GM19099 (cell line): ENCODE measurements around the gene EYA2.

Source experiments
- POLR2A ChIP-seq: IDR thresholded peaks from 3 replicates; pipeline ENCODE4 v1.6.1; 2011; ENCODE audit warnings: low read depth; ENCODE audit not compliant: insufficient read length; ENCODE audit errors: extremely low read depth

EYA2 gene

GRCh38 chr20:47089151-47089550, 194.5 kb downstream of the EYA2 start:
- TF ChIP-seq POLR2A: no peak

DNA sequence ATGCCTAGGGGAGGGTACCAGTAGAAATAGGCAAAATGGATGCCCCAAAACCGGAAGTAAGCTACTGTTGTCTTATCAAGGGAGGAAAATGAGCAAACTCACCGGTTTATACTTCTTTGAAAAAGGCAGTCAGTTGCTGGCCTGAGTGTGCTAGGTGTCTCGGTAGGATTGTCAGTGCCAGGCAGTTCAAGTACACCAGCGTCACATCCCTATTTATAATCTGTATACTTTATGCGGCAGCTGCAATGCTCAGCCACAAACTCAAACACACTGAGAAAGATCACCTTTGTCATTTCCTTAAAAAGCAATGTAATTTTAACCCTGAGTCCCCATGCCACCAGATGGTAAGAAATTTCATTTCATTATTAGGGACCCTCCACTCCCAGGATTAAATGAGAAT, 196.2 kb downstream of the EYA2 start:
- TF ChIP-seq POLR2A: no peak

DNA sequence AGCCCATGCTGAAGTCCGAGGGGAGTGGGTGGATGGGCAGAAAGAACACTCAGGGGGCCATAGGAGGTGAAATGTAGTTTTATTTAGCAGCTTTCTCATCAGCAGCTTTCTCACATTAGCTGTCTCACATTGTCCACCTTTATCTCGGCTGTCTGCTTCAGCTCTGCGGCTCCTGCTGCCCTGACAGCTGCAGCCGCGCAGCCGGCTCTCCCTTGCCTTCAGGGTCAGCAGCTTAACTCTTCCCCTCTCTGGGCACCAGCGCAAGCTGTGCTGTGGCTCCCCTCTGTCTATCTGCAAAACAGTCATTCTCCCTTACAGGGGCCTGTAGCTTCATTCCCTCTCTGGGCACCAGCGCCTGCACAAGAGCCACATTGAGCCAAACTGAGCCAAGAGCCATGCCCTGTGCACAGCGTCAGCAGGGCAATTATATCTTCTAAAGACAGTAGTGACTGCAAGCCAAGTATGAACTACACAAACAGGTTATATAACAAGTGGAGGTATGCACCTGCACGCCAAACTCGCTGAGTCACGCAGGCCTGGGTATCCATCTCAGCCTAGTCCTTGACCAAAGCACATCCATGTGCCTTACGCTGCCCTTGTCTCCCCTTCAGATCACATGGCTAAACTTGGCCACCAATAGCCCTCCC, 198.8 kb downstream of the EYA2 start:
- no peak for TF ChIP-seq POLR2A

GRCh38 chr20:47095690-47096089, 201.0 kb downstream of the EYA2 start:
- no peak for TF ChIP-seq POLR2A

GRCh38 chr20:47097691-47098622, 203.3 kb downstream of the EYA2 start:
- TF ChIP-seq POLR2A: no peak

- no peak for TF ChIP-seq POLR2A
Measured at GRCh38 chr20:47099093-47099492, 204.4 kb downstream of the EYA2 start.

DNA sequence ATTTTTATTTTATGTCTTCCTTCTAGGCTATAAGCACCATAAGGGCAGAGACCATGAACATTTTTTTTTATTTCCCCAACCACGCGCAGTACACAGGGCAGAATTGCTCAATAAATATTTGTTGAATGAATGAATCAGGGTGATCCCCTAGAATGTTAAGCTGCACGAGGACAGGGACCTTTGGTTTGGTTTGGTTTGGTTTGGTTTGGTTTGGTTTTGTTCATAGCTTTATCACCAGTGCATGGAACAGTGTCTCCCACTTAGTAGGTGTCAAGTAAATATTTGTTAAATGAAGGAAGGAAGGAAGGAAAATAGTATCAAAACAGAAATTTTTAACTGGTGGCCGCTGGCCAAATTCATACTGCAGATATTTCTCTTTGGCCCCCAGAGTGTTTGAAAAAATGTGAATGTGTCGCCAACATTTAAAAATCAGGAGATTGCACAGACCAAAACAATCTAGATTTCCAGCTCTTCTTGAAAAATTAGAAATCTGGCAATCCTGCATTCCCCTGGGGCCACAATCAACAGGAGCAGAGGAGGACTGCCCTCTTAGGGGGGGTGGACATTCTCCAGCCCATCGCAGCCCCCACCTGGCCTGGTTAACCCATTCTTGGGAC, 205.3 kb downstream of the EYA2 start:
- no peak for TF ChIP-seq POLR2A

- TF ChIP-seq POLR2A: no peak
Measured at GRCh38 chr20:47102629-47103028, 208.0 kb downstream of the EYA2 start.

GRCh38 chr20:47106786-47107185, 212.1 kb downstream of the EYA2 start:
- no peak for TF ChIP-seq POLR2A

DNA sequence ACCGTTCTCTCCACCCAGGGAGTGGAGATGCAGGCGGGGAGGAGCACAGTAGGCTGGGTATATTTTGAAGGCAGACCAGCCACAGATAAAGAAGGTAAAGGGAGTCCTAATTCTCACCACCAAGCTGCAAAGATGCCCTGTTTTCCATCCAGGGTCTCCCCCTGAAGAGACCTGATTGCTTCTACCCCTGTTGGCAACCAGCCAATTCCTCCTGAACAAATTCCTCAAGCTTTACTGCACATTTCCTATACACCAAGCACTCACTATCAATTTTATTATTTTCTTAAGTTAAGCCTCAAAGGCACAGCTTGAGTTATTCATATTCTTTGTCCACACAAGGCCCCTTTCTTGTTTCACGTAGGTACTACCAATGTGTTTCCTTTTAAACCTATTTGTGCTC, 214.4 kb downstream of the EYA2 start:
- no peak for TF ChIP-seq POLR2A

DNA sequence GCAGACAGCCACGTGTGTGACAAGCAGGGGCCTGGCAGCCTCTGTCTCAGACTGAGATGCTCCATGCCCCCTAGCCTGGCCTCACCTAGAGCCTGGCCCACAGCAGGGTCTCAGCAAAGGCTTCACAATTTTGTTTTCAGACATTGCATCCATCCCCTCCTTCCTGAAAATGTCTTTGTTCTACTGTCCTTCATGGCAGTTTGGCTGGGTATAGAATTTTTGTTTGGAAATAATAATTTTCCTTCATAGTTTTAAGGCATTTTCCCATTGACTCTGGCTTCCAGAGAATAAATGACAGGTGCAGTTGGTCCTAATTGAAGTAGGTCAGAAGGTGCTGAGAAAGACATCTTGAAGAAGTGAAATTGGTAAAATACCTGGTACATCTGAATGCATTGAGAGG, 216.2 kb downstream of the EYA2 start:
- no peak for TF ChIP-seq POLR2A

DNA sequence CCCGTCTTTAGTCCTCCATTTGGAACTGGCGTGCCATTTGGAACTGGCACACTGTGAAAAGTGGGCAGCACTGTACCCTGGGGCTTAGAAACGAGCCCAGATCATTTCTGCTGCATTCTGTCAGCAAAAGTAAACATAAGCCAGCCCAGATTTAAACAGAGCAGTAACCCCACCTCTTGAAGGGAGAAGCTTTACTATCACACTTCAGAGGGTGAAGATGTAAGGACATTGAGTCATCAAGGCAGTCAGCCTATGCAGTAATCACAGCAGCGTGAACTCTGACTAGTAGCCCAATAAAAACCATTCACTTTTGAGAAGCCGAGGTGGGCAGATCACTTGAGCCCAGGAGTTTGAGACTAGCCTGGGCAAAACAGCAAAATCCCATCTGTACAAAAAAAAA, 216.9 kb downstream of the EYA2 start:
- no peak for TF ChIP-seq POLR2A

- no peak for TF ChIP-seq POLR2A
Measured at GRCh38 chr20:47113362-47114109, 218.9 kb downstream of the EYA2 start.

DNA sequence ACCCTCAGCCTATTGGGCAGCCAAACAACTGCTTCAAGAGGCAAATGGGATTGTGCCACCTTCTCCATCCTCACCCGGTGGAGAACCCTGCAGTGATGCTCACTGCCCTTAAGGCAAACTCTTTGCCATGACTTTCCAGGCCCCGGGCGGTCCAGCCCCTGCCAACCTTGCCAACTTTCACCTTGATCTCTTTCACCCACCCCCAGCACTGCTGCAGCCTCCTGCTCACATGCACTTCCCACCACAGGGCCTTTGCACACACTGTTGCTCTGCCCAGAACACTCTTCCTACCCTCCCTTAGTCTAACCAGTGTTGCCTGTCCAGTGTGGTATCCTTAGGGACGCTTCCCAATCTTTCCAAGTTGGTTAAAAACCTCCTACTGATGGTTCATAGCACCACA, 221.1 kb downstream of the EYA2 start:
- TF ChIP-seq POLR2A: no peak

GRCh38 chr20:47117371-47117770, 222.7 kb downstream of the EYA2 start:
- no peak for TF ChIP-seq POLR2A
